SIG-M5 (cell line): ENCODE results near the gene STAP2.

Experiments used
- DNase-seq: peaks from one replicate; lab custom pipeline; 2025; lab: John Stamatoyannopoulos, UW

The STAP2 gene, protein sequence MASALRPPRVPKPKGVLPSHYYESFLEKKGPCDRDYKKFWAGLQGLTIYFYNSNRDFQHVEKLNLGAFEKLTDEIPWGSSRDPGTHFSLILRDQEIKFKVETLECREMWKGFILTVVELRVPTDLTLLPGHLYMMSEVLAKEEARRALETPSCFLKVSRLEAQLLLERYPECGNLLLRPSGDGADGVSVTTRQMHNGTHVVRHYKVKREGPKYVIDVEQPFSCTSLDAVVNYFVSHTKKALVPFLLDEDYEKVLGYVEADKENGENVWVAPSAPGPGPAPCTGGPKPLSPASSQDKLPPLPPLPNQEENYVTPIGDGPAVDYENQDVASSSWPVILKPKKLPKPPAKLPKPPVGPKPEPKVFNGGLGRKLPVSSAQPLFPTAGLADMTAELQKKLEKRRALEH

DNA sequence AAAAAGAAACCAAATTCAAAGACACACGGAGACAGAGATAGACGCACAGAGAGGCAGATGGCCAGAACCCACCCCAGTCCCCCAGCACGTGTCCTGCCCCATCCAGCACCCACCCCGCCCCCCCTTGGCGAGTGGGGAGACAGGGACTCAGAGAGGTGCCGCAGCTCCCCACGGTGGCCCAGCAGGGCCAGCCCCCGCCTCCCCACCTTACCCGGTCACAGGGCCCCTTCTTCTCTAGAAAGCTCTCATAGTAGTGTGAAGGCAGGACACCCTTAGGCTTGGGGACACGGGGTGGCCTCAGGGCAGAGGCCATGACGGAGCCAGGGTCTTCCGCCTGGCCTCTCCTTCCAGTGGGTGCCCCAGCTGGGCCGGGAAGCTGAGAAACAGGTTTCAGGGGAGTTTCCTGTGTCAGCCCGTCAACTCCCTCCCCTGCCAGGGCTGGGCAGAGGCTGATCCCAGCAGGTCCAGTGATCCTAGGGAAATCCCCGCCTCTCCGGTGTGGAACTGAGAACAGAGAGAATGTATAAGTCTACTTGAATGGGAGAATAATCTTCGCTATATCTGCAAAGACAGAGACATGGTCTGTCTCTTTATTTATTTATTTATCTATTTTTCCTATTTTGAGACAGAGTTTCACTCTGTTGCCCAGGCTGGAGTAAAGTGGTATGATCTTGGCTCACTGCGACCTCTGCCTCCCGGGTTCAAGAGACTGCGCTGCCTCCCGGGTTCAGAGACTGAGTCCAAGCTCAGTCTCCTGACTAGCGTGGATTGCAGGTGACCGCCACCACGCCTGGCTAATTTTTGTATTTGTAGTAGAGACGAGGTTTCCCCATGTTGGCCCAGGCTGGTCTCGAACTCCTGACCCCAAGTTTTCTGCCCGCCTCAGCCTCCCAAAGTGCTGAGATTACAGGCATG is at the start of gene STAP2:
Gene STAP2 (minus strand): TSS at position 387 of the 915 bp plus-strand sequence. CDS start 74 bp downstream, at position 313.
- no peak for DNase-seq

DNA sequence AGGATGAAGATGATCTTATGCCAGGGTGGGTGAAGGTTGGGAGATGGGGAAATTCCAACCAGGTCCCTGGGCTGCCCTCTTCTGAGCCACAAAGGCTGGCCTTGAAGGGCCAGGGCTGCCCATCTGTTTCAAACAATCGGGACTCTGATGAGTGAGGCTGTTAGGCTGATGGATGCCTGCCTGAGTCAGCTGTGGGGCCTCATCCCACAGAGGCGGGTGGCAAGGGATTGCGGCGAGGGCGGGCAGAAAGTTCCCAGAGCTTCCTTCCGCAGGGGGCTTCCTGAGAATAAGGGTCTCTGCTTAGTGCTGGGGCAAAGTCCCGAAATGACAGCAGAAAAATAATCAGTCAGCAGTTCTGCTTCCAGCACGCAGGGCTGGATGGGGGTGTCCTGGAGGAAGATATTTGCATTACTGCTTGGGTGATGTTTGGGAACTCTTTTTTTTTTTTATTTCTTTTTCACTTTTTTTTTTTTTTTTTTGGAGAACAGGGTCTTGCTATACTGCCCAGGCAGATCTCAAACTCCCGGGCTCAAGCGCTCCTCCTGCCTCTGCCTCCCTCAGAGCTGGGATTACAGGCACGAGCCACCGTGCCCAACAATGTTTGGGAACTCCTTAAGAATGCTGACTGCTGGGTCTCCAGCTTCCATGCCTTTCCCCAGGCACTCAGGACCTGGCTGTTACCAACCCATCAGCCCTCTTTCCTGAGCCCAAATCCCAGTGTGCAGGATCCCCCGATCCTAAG is 47.6 kb upstream of the STAP2 start:
- DNase-seq = no peak

DNA sequence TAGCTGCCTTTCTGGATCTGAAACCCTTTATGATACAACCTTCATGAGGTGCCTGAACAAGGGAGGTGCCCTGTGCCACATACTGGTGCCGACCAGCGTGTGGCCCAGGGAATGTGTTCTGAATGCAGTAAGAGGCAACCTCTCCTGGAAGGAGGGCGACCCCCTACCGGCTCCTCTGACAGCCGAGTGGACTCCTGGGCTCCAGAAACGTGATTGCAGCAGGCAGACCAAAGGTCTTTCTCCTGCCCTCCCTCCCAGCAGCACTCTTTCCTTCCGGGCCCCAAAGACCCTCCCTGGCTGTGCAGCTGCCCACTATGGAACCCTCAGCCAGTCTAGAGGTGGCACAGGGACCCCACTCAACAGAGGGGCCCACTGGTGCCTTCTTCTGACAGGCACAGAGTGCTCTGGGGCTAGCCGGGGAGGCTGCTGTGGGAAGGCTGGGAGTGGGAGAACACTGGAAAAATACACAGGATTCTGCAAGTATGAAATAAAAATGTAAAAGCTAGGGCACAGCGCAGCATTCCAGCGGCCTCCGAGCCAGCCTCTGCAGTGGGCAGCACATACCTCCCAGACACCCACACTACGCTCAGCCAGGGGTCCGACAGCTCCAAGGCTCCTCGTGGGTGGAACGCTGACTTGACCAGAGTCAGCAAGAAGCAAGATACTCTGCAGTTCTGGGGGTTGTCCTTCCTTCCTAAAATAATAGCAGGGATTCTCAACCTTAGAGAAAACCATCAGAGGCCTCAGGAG is 46.8 kb upstream of the STAP2 start:
- DNase-seq = no peak

DNA sequence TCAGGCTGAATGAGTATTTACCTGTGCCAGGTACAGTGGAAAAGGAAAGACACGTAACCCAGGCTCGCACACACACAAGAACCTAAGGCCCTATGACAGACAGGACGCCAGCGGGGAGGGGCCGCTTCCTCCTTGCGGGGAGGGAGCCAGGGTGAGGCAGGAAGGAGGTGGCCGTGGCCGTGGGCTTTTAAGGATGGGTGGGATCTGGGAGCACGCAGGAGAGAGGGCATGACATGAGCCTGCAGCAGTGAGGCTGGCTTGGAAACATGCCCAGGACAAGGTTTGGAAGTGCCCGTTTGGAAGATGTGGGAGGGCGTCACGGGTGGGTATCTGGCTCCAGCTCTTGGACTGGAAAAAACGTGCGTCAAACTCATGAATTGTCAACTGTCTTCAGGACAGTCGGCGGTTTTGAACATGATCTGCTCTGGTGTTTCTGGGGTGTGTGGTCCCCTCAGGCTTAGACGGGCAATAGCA is 41.7 kb upstream of the STAP2 start:
- DNase-seq = no peak

DNA sequence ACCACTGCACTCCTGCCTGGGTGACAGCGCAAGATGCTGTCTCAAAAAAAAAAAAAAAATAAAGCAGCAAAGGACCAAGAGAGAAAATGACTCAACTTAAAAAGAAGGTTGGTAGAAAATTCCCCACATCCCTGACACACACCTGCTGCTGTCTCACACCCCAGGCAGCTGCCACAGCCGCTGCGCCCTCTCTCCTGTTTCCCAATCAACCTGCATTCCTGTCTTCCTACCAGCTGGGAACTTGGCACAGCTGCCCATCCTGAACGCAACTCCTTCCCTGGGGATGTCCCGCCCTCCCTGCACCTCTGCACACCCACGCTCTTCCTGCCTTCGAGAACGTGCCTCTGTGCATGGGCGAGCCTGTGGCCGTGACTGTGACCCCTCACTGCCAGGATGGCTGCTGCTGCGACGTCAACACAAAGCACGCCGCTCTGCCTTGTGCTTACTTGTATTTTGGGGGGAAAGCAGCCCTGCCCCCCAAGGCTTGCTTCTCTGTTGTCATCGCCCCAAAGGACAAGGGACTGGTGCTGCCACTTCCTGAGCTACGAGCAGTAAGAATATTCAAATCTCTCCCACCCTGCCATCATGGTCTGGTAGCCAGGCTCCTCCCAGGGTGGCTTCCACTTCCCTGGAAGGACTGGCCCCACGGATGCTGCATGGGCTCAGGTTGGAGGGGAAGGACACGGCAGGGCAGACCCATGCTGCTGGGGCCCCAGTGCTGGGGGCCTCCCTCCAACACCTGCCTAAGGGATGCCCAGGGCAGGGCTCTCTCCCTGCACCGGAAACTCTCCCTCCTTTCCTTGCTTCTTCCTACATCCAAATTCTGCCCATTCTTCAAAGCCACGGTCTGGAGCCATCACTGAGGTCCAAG is 41.0 kb upstream of the STAP2 start:
- DNase-seq = no peak

DNA sequence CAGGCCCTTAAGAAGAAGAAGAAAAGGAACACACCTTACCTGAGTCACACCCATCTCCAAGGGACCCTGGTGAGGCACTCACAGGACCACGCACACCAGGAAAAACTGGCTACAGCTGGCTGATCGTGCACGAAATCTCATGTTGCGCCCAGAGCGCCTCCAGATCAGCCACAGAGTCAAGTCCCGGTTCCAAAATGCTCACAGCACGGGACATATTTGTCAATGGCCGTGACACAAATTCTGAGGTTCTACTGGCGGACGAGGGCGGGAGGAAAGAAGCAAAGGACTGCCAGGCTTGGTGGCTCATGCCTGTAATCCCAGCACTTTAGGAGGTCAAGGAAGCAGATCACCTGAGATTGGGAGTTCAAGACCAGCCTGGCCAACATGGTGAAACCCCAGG is 40.3 kb upstream of the STAP2 start:
- DNase-seq = no peak

DNA sequence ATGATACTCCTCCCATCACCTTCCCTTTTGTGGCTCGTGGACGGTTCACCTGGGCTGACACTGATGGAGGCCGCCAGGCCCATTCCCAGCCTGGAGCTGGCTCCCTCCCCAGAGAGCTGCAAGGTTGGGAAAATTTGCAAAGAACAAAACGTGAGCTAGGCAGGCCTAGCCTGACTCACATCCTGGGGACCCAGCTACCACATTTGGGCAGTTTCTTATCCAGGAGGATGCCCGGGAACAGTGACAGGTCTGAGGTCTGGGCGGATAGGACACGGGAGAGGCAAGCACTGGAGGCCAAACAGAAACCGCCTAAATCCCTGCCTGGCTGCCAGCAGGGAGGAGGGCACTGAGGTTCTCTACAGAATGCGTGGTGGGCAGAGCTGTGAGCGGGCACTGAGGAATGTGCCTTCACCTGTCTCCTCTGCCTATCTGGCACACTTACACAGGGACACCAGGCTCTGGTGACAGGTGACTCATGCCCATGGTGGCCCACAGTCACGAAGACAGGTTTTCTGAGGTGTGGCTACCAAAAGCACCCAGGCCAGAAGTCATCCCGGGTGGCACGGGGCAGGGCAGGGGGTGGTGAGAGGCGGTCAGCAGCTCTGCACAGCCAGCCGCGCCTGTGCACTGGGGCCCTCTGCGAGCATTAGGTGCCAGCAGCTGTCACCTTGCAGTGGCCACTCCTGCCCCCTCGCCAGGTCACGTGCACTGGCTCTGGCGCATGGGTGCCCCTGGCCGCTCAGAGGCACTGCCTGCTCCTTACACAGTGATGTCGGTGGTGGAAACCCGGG is 38.6 kb upstream of the STAP2 start:
- no peak for DNase-seq

DNA sequence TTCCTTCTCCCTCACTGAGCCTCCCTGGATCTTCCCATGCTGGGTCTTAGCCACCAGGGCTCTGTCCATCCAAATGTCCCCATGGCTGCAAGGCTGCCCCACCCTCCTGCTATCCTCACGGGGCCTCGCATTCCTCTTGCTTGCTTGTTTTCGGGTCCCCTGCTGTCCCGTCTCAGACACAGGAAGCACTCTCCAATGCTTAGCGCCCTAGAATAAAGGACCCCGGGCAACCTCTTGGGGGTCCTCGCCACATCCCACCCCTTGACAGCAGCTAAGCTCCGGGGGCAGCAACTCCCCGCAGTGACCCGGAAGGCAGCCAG is 38.0 kb upstream of the STAP2 start:
- no peak for DNase-seq

DNA sequence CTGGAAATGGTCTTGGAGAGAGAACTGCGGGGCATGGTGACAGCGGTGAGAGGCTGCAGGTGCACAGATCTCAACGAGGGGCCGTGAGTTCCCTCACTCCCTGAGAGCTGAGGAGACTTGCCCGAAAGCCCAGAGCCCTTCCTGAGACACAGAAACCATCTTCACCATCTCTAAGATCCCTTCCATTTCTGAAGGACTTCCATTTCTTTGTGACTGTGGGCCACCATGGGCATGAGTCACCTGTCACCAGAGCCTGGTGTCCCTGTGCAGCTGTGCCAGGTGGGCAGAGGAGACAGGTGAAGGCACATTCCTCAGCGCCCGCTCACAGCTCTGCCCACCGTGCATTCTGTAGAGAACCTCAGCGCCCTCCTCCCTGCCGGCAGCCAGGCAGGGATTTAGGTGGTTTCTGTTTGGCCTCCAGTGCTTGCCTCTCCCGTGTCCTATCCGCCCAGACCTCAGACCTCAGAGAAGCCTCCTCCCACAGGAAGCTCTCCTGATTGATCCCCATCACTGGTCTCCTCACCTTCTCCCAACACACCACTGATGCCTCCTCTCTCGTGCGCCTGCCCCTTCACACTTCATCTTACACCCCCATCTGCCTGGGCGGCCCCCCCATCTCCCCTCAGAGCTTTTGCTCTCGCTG is 37.5 kb upstream of the STAP2 start:
- no peak for DNase-seq

DNA sequence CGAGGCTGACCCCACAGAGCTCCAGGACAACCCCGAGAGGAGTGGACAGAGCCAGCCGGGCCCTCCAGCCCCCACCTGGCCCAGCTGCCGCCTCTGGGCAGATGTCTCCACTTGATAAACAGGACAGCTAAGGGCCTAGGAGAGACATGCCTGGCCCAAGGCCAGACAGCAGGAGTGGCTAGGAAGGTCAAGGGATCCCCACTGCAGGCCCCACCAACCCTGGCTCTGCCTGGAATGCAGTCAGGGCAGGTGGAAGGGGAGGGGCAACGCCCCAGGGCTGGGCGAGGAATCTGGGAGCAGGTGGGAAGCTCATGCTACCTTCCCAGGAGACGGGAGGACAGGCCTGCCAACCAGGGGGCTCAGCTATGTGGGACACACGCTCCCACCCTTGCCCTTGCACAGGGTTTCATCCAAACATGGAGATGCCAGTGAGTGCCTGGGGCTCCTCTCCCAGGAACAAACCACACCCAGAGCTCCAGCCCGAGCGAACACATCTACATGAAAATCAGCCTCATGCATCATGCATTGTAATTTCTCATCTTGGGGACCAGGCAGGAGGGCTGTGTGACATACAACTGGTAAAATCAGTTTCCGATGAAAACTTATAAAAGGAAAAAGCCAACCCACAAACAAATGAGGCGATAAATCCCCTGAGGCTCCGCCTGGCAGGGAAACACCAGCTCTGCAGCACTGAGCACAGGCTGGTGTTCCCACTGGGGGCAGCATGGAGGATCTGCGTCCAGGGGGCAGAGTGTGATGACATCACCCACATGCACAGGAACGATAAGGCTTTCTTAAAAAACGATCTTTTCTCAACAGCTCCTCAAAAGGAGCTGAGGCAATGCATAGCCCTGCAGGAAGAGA is 36.8 kb upstream of the STAP2 start:
- DNase-seq = no peak

DNA sequence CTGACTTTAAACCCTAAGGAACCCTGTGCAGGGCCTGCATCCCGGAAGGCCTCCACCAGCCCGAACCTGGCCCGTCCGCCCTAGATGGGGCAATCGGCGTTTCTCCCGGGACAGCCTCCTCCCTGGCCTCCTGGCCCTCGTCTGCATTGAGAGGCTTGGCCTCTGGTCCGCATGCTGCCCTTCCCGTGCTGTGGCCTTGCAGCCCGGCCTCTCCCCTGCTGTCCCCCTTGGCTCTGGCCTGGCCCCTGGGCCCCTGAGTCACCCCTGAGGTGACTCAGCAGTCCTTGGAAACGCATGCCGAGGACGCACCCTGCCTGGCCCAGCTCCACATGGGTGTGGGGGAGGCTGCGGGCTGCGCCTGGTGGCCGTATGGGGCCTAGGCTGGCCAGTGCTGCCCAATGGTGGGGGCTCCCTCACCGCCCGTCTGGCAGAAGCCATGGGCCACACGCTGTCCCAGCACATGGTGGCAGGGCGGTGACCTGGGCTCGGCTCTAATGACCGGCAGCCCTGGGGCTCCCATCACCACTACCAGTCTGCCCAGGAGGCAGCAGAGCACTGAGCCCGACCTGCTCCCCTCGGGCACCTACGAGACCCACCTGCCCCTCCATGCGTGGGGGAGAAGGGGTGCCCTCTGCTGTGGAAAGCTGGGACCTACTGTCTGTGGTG is 36.0 kb upstream of the STAP2 start:
- no peak for DNase-seq

DNA sequence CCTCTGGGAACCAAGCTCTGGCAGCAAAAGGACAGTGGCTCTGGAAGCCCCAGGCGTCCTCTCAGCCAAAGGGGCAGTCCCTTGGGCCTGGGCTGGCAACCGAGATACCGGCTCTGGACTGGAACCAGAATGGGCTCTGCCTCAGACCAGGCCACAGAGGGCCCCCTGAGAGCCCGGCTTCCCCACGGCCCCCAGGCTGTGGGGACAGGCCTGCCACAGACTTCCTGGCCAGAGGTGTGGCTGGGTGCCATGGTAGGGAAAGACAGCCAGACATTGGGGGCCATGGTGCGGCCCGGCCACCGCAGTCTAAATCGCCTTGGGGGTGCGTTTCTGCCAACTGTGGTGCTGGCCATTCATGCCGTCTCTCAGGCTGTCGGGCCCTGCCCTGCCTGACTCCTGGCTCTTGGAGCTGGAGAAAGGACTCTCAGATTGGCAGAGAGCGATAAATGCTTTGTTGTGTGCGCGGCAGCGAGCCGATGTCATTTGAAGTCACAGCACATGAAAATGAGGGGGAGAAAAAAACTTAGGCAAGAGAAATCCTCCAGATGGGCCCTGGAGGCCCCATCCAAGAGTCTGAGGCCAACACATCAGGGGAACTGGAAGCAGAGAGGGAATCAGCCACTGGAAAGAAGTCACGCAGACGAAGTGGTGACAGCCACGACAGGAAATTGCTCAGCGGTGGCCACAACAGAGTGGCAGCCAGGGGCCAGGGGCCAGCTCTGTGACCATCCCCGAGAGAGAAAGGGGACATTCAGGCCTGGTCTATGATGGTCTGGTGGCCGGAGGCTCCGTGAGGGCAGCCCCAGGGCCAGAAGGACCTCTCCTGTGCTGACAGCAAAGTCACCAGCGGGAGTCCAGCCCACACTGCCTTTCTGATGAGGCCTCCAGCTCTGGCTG is 35.2 kb upstream of the STAP2 start:
- DNase-seq = no peak

DNA sequence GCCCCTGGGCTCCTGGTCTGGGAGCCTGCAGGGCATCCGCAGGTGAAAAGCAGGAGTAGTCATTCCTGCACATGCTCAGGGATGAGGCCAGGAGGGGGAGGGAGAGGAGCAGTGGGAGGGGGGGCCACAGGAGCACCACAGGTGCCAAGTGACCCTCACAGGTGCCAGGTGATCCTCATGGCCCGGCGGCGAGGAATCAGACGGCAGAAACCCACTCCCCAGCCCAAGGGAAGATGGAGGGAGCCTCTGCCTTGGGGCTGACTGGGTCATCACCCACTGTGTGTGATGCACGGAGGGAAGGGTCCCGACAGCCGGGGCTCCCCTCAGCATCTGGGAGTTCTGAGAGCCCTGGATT is 34.4 kb upstream of the STAP2 start:
- DNase-seq = no peak

DNA sequence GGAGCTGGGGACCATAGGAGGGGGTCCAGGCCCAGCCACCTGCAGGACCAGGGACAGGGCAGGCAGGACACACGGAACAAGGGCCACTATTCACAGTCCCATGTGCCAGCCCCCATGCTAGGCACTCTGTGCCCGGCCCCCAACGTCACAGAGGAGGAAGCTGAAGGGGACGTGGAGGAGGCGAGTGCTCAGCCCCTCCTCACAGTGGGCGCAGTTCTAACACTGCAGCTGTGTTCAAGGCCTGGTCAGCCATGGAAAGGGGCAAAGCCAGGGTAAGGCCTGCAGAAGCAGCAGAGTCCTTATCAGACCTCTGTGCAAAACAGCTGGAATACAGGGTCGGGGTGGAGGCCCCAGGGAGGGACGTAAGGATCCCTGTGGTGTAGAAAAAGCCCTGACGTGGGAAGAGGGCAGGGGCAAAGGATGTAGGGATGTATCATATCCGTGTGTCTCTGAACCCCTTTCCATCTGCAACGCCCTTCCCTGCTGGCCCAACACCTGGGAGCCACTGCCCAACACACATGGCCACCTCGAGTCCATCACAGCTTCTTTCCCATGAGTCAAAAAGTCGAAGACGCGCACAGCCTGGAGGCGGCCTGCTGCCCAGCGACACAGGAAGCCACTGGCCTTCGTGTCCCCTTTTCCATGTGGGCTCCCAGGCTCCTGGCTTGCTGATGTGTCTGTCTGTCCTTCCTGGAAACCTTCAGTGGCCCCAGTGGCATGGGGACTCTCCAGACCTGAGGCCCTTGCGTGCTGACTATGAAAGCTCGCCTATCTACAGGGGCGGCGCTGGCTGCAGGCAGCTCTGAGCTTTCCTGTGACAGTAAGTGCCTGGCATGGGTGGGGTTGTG is 33.8 kb upstream of the STAP2 start:
- no peak for DNase-seq

DNA sequence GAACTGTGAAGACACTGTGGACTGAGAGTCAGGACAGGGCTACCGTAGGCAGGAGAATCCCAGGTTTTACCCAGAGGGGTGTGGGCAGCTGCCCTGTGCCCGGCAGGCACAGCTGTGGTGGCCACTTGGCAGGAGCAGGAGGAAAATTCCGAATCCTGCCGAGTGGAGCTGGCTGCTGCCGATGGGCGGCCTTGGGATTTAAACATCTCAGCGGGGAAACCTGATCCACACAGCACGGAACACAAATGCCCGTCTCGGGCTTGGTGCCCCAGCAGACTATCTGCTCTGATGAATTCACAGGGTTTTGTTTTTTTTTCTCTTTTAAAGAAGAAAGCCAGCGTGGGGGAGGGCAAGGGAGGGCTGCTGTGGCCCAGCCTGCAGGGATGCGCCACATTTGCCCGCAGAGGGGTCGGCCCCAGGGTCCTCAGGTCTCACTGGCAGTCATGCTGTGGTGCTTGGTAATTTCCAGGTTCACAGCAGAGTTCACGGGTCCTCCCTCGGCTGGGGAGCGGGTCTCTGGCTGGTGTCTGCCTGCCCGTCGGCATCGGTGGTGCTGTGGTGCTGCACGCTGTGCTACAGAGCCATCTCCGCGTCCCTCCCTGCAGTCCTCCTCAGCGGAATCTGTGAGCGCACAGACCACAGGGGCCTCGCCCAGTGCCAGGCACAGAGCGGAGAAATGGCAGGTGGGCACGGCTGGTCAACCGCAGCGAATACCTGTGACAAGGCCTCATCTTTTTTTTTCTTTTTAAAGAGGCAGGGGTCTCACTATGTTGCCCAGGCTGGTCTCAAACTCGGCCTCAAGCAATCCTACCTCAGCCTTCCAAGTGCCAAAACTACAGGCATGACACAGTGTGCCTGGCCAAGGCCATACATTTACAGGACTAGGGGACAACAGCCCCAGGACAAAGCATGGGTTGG is 32.9 kb upstream of the STAP2 start:
- DNase-seq = no peak
